Measurements from ENCODE around the gene TMEM156.

The TMEM156 gene

GRCh38 chr4:38955957-38956356 lies 76.3 kb downstream of the TMEM156 start:
- TF ChIP-seq CTCF (IDR thresholded peaks at IDR 0.05; ENCODE audit: unreplicated experiment in 3 of 3) = no peak
- Mint-ChIP-seq H3K36me3 (ENCODE audit: low read depth) (no peaks in the 10 kb centered on the region), H3K4me3 (no peak overlapping the region), H3K27me3 (ENCODE audit: low read depth) (no peaks in the 10 kb centered on the region), H3K27ac (no peak overlapping the region), H3K4me1 (peaks cover 16% of the 10 kb centered on the region), H3K9me3 (no peaks in the 10 kb centered on the region)

- no peaks in the 10 kb centered on the region for H3K9me3 Mint-ChIP-seq
- no peaks in the 10 kb centered on the region for H3K27me3 Mint-ChIP-seq (ENCODE audit: low read depth)
- H3K4me1 Mint-ChIP-seq = peaks cover 26% of the 10 kb centered on the region
- TF ChIP-seq CTCF (IDR thresholded peaks at IDR 0.05; ENCODE audit: unreplicated experiment in 3 of 3) = no peak
- no peak overlapping the region for H3K27ac Mint-ChIP-seq
- H3K36me3 Mint-ChIP-seq (ENCODE audit: low read depth) = no peaks in the 10 kb centered on the region
- H3K4me3 Mint-ChIP-seq = no peak overlapping the region
Observed at GRCh38 chr4:38954727-38955126, 77.5 kb downstream of the TMEM156 start.

- H3K27me3 Mint-ChIP-seq (ENCODE audit: low read depth) = no peaks in the 10 kb centered on the region
- H3K27ac Mint-ChIP-seq = peak overlapping the region in 2 of 3 experiments; percentile 5 to 9
- TF ChIP-seq CTCF (IDR thresholded peaks at IDR 0.05; ENCODE audit: unreplicated experiment in 3 of 3) = no peak
- no peak overlapping the region for H3K4me3 Mint-ChIP-seq
- H3K4me1 Mint-ChIP-seq = peaks cover 36% of the 10 kb centered on the region
- H3K36me3 Mint-ChIP-seq (ENCODE audit: low read depth) = no peaks in the 10 kb centered on the region
- H3K9me3 Mint-ChIP-seq = no peaks in the 10 kb centered on the region
Observed at GRCh38 chr4:38952017-38952416, 80.2 kb downstream of the TMEM156 start.

GRCh38 chr4:38951598-38951997 lies 80.6 kb downstream of the TMEM156 start:
- Mint-ChIP-seq H3K27ac (peak overlapping the region in 2 of 3 experiments; percentile 5 to 9), H3K36me3 (ENCODE audit: low read depth) (no peaks in the 10 kb centered on the region), H3K9me3 (no peaks in the 10 kb centered on the region), H3K27me3 (ENCODE audit: low read depth) (no peaks in the 10 kb centered on the region), H3K4me3 (no peak overlapping the region), H3K4me1 (peaks cover 41% of the 10 kb centered on the region)
- TF ChIP-seq CTCF (IDR thresholded peaks at IDR 0.05; ENCODE audit: unreplicated experiment in 3 of 3) = no peak

- no peaks in the 10 kb centered on the region for H3K36me3 Mint-ChIP-seq (ENCODE audit: low read depth)
- no peaks in the 10 kb centered on the region for H3K27me3 Mint-ChIP-seq (ENCODE audit: low read depth)
- H3K4me1 Mint-ChIP-seq = peaks cover 42% of the 10 kb centered on the region
- no peak for TF ChIP-seq CTCF (IDR thresholded peaks at IDR 0.05; ENCODE audit: unreplicated experiment in 3 of 3)
- H3K9me3 Mint-ChIP-seq = no peaks in the 10 kb centered on the region
- H3K27ac Mint-ChIP-seq = no peak overlapping the region
- no peak overlapping the region for H3K4me3 Mint-ChIP-seq
Observed at GRCh38 chr4:38950734-38951133, 81.5 kb downstream of the TMEM156 start.

- no peak overlapping the region for H3K27ac Mint-ChIP-seq
- peaks cover 42% of the 10 kb centered on the region for H3K4me1 Mint-ChIP-seq
- no peak for TF ChIP-seq CTCF (IDR thresholded peaks at IDR 0.05; ENCODE audit: unreplicated experiment in 3 of 3)
- peaks cover under 1% of the 10 kb centered on the region for H3K36me3 Mint-ChIP-seq (ENCODE audit: low read depth)
- no peaks in the 10 kb centered on the region for H3K9me3 Mint-ChIP-seq
- H3K27me3 Mint-ChIP-seq (ENCODE audit: low read depth) = no peaks in the 10 kb centered on the region
- no peak overlapping the region for H3K4me3 Mint-ChIP-seq
Observed at GRCh38 chr4:38950159-38950558, 82.0 kb downstream of the TMEM156 start.
